Activated naive CD4-positive, alpha-beta T cell treated with anti-CD3 and anti-CD28 coated beads, Interleukin-2, amount 50 U/mL, for 72 hours (primary cell): ENCODE measurements around the gene PFKFB4. TPM values are rescaled to one million over a fixed set of nuclear protein-coding genes. Genes with fewer than 3 reads are reported as not detected.

Source experiments
- ATAC-seq, 2 donors: fragments of 150-1000 bp; cut with Tn5 transposase; 2 replicates each; pipeline ENCODE4 v1.10.0; 2021; ENCODE audit warnings: mild to moderate bottlenecking in 2 of 2, moderate library complexity in 2 of 2
- DNase-seq, 2 donors: peaks; one replicate each; pipeline ENCODE4 v3.0.0; 2021 to 2022; ENCODE audit warnings: low spot score in 2 of 2
- H3K27ac Mint-ChIP-seq, 2 donors: one replicate each; pipeline ENCODE4 v1.8.0; 2022; ENCODE audit warnings: mild to moderate bottlenecking in 2 of 2, mixed read lengths in 2 of 2
- H3K36me3 Mint-ChIP-seq, 2 donors: one replicate each; pipeline ENCODE4 v1.8.0; 2022; ENCODE audit warnings: mixed read lengths in 2 of 2
- H3K9me3 Mint-ChIP-seq, 2 donors: one replicate each; pipeline ENCODE4 v1.8.0; 2022; ENCODE audit warnings: mixed read lengths in 2 of 2
- total RNA-seq, 2 donors: library from RNA; stranded (reverse); gene quantifications; one replicate each; pipeline ENCODE4 v1.2.3, GENCODE V29; 2022

The PFKFB4 gene
- total RNA-seq, 2 donors from 2014 or later, result 6.3 to 139 TPM

GRCh38 chr3:48566401-48566760, 9.8 kb upstream of the PFKFB4 start:
- no peaks in the 10 kb centered on the region for H3K36me3 Mint-ChIP-seq
- peak overlapping the region in 1 of 2 donors; percentile 64 for H3K27ac Mint-ChIP-seq
- DNase-seq, result no peak

GRCh38 chr3:48565591-48566400, 9.2 kb upstream of the PFKFB4 start:
- Mint-ChIP-seq H3K36me3 (no peaks in the 10 kb centered on the region), H3K27ac (peak overlapping the region; percentile 44 to 64), H3K9me3 (no peaks in the 10 kb centered on the region)
- ATAC-seq (peak; percentile 23 to 48), DNase-seq (no peak)

More at GRCh38 chr3:48566401-48566760, 9.8 kb upstream of the PFKFB4 start:
- no peaks in the 10 kb centered on the region for H3K9me3 Mint-ChIP-seq
- no peak for ATAC-seq

GRCh38 chr3:48565186-48565585, 8.6 kb upstream of the PFKFB4 start:
- peak overlapping the region in 1 of 2 donors; percentile 64 for H3K27ac Mint-ChIP-seq
- ATAC-seq, result no peak

GRCh38 chr3:48564667-48565066, 8.1 kb upstream of the PFKFB4 start:
- H3K9me3 Mint-ChIP-seq, result no peaks in the 10 kb centered on the region
- H3K36me3 Mint-ChIP-seq, result no peaks in the 10 kb centered on the region
- DNase-seq (no peak), ATAC-seq (no peak)
- H3K27ac Mint-ChIP-seq, result no peak overlapping the region

More at GRCh38 chr3:48565186-48565585, 8.6 kb upstream of the PFKFB4 start:
- Mint-ChIP-seq H3K9me3 (no peaks in the 10 kb centered on the region), H3K36me3 (no peaks in the 10 kb centered on the region)
- no peak for DNase-seq

GRCh38 chr3:48564022-48564421, 7.4 kb upstream of the PFKFB4 start:
- no peaks in the 10 kb centered on the region for H3K9me3 Mint-ChIP-seq
- no peak overlapping the region for H3K27ac Mint-ChIP-seq
- peak in 1 of 2 donors; percentile 32 for ATAC-seq
- no peaks in the 10 kb centered on the region for H3K36me3 Mint-ChIP-seq
- no peak for DNase-seq

GRCh38 chr3:48563382-48563918, 6.8 kb upstream of the PFKFB4 start, which contains the start of gene UCN2:
UCN2 (minus strand) TSS chr3:48563781; CDS start chr3:48563124, 657 bp downstream.
- no peaks in the 10 kb centered on the region for H3K36me3 Mint-ChIP-seq
- H3K9me3 Mint-ChIP-seq, result no peaks in the 10 kb centered on the region
- ATAC-seq, result no peak
- DNase-seq, result no peak
- no peak within 1 kb of the TSS for H3K27ac Mint-ChIP-seq

GRCh38 chr3:48562367-48563095, 5.9 kb upstream of the PFKFB4 start:
- Mint-ChIP-seq H3K36me3 (no peaks in the 10 kb centered on the region), H3K27ac (no peak overlapping the region), H3K9me3 (no peaks in the 10 kb centered on the region)
- no peak for ATAC-seq
- no peak for DNase-seq

- DNase-seq, result no peak
- Mint-ChIP-seq H3K36me3 (peaks cover 0 to under 1% of the 10 kb centered on the region in 2 donors), H3K27ac (no peak overlapping the region), H3K9me3 (no peaks in the 10 kb centered on the region)
- ATAC-seq, result no peak
Observed at GRCh38 chr3:48561045-48561736, 4.6 kb upstream of the PFKFB4 start.

GRCh38 chr3:48560648-48561018, 4.0 kb upstream of the PFKFB4 start:
- Mint-ChIP-seq H3K27ac (no peak overlapping the region), H3K36me3 (peaks cover 0 to 6% of the 10 kb centered on the region in 2 donors), H3K9me3 (no peaks in the 10 kb centered on the region)
- ATAC-seq (no peak), DNase-seq (no peak)

GRCh38 chr3:48558493-48559134, 2.0 kb upstream of the PFKFB4 start:
- DNase-seq, result no peak
- no peak for ATAC-seq
- Mint-ChIP-seq H3K27ac (peak overlapping the region; percentile 4 to 72), H3K9me3 (no peaks in the 10 kb centered on the region), H3K36me3 (peaks cover 0 to 23% of the 10 kb centered on the region in 2 donors)

GRCh38 chr3:48555949-48556795, 431 bp downstream of the PFKFB4 start:
- DNase-seq, result no peak
- no peak for ATAC-seq
- no peaks in the 10 kb centered on the region for H3K9me3 Mint-ChIP-seq
- peak overlapping the region; percentile 71 to 81 for H3K27ac Mint-ChIP-seq
- peaks cover 0 to 25% of the 10 kb centered on the region in 2 donors for H3K36me3 Mint-ChIP-seq

- ATAC-seq (no peak), DNase-seq (no peak)
- Mint-ChIP-seq H3K9me3 (no peaks in the 10 kb centered on the region), H3K36me3 (peaks cover 0 to 25% of the 10 kb centered on the region in 2 donors), H3K27ac (peak overlapping the region in 1 of 2 donors; percentile 53)
Observed at GRCh38 chr3:48555231-48555948, 1.2 kb downstream of the PFKFB4 start.

GRCh38 chr3:48553886-48554845, 2.4 kb downstream of the PFKFB4 start:
- H3K36me3 Mint-ChIP-seq, result peaks cover 0 to 25% of the 10 kb centered on the region in 2 donors

GRCh38 chr3:48553361-48553760, 3.2 kb downstream of the PFKFB4 start:
- DNase-seq (no peak), ATAC-seq (no peak)
- Mint-ChIP-seq H3K9me3 (no peaks in the 10 kb centered on the region), H3K27ac (no peak overlapping the region), H3K36me3 (peaks cover 0 to 29% of the 10 kb centered on the region in 2 donors)

More at GRCh38 chr3:48553886-48554845, 2.4 kb downstream of the PFKFB4 start:
- ATAC-seq, result no peak
- DNase-seq, result no peak
- H3K27ac Mint-ChIP-seq, result no peak overlapping the region
- H3K9me3 Mint-ChIP-seq, result no peaks in the 10 kb centered on the region
